HepG2 (cell line): ENCODE measurements around the gene THRAP3. TPM values are rescaled to one million over a fixed set of nuclear protein-coding genes. Genes with fewer than 3 reads are reported as not detected.

Experiments
- ATAC-seq: fragments of 200-7000 bp; cut with Tn5 transposase; 3 replicates; pipeline ENCODE4 v1.9.1; 2020; ENCODE audit warnings: mild to moderate bottlenecking, moderate library complexity
- BruUV-seq: library from RNA; stranded (reverse); fragments of 400-500 nt; replicated peaks from 2 replicates; lab custom pipeline; 2021; lab: Mats Ljungman, UMichigan
- CTCF ChIA-PET: fragments of 300-600 bp; formaldehyde crosslinking; extraction: SDS; loops from one replicate; lab custom pipeline; 2021; ENCODE audit warnings: low total read pairs, inconsistent platforms, low intra/inter-chr PET ratio; lab: Yijun Ruan, JAX
- POLR2A ChIA-PET: fragments of 350-600 bp; sonication (Branson Sonifier 250); formaldehyde crosslinking; loops from one replicate; lab custom pipeline; 2020; ENCODE audit warnings: antibody characterized with exemption, inconsistent platforms; lab: Yijun Ruan, JAX
- DNase-seq: peaks from one replicate; pipeline ENCODE4 v3.0.0-alpha.2; 2015; ENCODE audit warnings: low spot score
- FAIRE-seq: peaks from 3 replicates; lab custom pipeline; 2011; peaks lifted over from hg19 to GRCh38; lab: Jason Lieb, UNC
- H2AFZ ChIP-seq: one replicate; pipeline ENCODE4 v1.6.1; 2011; ENCODE audit warnings: low read length, inconsistent platforms
- H3K27ac ChIP-seq: fragments of 300-600 bp; 3 replicates; pipeline ENCODE4 v1.8.0; 2011; ENCODE audit warnings: mixed run types, mild to moderate bottlenecking, mixed read lengths, low read length, inconsistent platforms; ENCODE audit not compliant: insufficient read depth; ENCODE audit errors: extremely low read length
- H3K27me3 ChIP-seq, 2 experiments: fragments of 200-600 bp in 1 of 2; 2 replicates in 1 of 2; 3 replicates in 1 of 2; pipeline versions ENCODE4 v1.6.0 to v1.8.0; 2011; ENCODE audit warnings: low read length in 2 of 2, mild to moderate bottlenecking in 2 of 2, moderate library complexity in 2 of 2, inconsistent platforms in 1 of 2; ENCODE audit not compliant: insufficient read depth in 2 of 2, control insufficient read depth in 1 of 2
- H3K36me3 ChIP-seq, 2 experiments: fragments of 200-600 bp in 1 of 2; replicated peaks in 1 of 2; 2 replicates in 1 of 2; 3 replicates in 1 of 2; pipeline versions ENCODE4 v1.5.1 to v1.8.0; 2011; ENCODE audit warnings: low read length in 2 of 2, inconsistent platforms in 1 of 2; ENCODE audit not compliant: insufficient read depth in 2 of 2, control insufficient read depth in 1 of 2
- H3K4me1 ChIP-seq: 2 replicates; pipeline ENCODE4 v1.5.1; 2012; ENCODE audit warnings: low read length, inconsistent platforms; ENCODE audit not compliant: insufficient read depth
- H3K4me2 ChIP-seq: 2 replicates; pipeline ENCODE4 v1.6.0; 2011; ENCODE audit warnings: low read depth, low read length, inconsistent platforms
- H3K4me3 ChIP-seq, 3 experiments: fragments of 200-600 bp in 1 of 3; sonication (generic), shearing (Covaris generic) in 1 of 3; replicated peaks in 1 of 3; 2 replicates each; pipeline ENCODE4 v1.5.1; 2011 to 2016; ENCODE audit warnings: low read length in 3 of 3, inconsistent platforms in 2 of 3, low read depth in 2 of 3, mild to moderate bottlenecking in 2 of 3, control low read depth in 1 of 3, mixed read lengths in 1 of 3; ENCODE audit not compliant: insufficient read depth in 1 of 3
- H3K79me2 ChIP-seq: one replicate; pipeline ENCODE4 v1.6.1; 2011; ENCODE audit warnings: low read length, inconsistent platforms; ENCODE audit not compliant: insufficient read depth
- H3K9ac ChIP-seq: 2 replicates; pipeline ENCODE4 v1.6.0; 2011; ENCODE audit warnings: mild to moderate bottlenecking, low read depth, low read length, inconsistent platforms; ENCODE audit not compliant: insufficient read depth
- H3K9me3 ChIP-seq: 2 replicates; pipeline ENCODE4 v1.5.1; 2012; ENCODE audit warnings: mild to moderate bottlenecking, low read length
- H4K20me1 ChIP-seq: 2 replicates; pipeline ENCODE4 v1.6.0; 2011; ENCODE audit warnings: inconsistent platforms, mild to moderate bottlenecking, low read length, moderate library complexity; ENCODE audit not compliant: insufficient read depth
- DDIT3 ChIP-seq: sonication (generic); formaldehyde crosslinking; IDR thresholded peaks from 2 replicates; pipeline ENCODE4 v1.4.0; 2020; ENCODE audit warnings: mild to moderate bottlenecking, missing genetic modification reagents
- ERF ChIP-seq: IDR thresholded peaks from 2 replicates; pipeline ENCODE4 v1.6.1; 2018; ENCODE audit warnings: missing biosample characterization, missing genetic modification reagents
- HNF4A ChIP-seq: sonication (generic); formaldehyde crosslinking; IDR thresholded peaks from 2 replicates; pipeline ENCODE4 v1.4.0; 2020; ENCODE audit warnings: missing genetic modification reagents
- HOXA9 ChIP-seq: sonication (generic); formaldehyde crosslinking; IDR thresholded peaks from 2 replicates; pipeline ENCODE4 v1.8.1; 2022; ENCODE audit warnings: missing genetic modification reagents, mild to moderate bottlenecking, moderate library complexity, borderline replicate concordance
- JUNB ChIP-seq: sonication (generic); formaldehyde crosslinking; IDR thresholded peaks from 2 replicates; pipeline ENCODE4 v1.8.0; 2022; ENCODE audit warnings: missing genetic modification reagents, mild to moderate bottlenecking, borderline replicate concordance
- KLF15 ChIP-seq: sonication (generic); formaldehyde crosslinking; IDR thresholded peaks from 2 replicates; pipeline ENCODE4 v1.8.1; 2023; ENCODE audit warnings: borderline replicate concordance, mild to moderate bottlenecking, inconsistent platforms, missing genetic modification reagents, mixed read lengths
- MAFG ChIP-seq: sonication (generic); formaldehyde crosslinking; IDR thresholded peaks from 2 replicates; pipeline ENCODE4 v1.5.1; 2020; ENCODE audit warnings: mild to moderate bottlenecking, missing genetic modification reagents
- PAWR ChIP-seq: sonication (generic); formaldehyde crosslinking; IDR thresholded peaks from 2 replicates; pipeline ENCODE4 v1.4.0; 2020; ENCODE audit warnings: missing genetic modification reagents, mild to moderate bottlenecking, borderline replicate concordance
- RAD21 ChIP-seq: fragments of 450-650 bp; formaldehyde crosslinking; IDR thresholded peaks from 2 replicates; pipeline ENCODE4 v1.5.0; 2020; ENCODE audit warnings: mild to moderate bottlenecking
- RBM39 ChIP-seq: fragments of 200-400 bp; formaldehyde crosslinking; IDR thresholded peaks from one replicate; pipeline ENCODE4 v1.6.1; 2018; ENCODE audit warnings: antibody characterized with exemption, mild to moderate bottlenecking, low read depth, low read length; ENCODE audit not compliant: poor library complexity, severe bottlenecking
- SMAD1 ChIP-seq: sonication (generic); formaldehyde crosslinking; IDR thresholded peaks from 2 replicates; pipeline ENCODE4 v1.4.0; 2020; ENCODE audit warnings: missing genetic modification reagents, low read depth, mild to moderate bottlenecking, borderline replicate concordance
- SP140L ChIP-seq: sonication (generic); formaldehyde crosslinking; IDR thresholded peaks from 2 replicates; pipeline ENCODE4 v1.4.0; 2020; ENCODE audit warnings: missing genetic modification reagents, borderline replicate concordance
- TCF7L2 ChIP-seq: IDR thresholded peaks from 2 replicates; pipeline ENCODE4 v1.6.1; 2011; ENCODE audit warnings: mild to moderate bottlenecking, low read depth, low read length, moderate library complexity
- THAP7 ChIP-seq: sonication (generic); formaldehyde crosslinking; IDR thresholded peaks from 2 replicates; pipeline ENCODE4 v1.8.1; 2023; ENCODE audit warnings: mild to moderate bottlenecking, missing genetic modification reagents
- ZFP82 ChIP-seq: sonication (generic); formaldehyde crosslinking; IDR thresholded peaks from 2 replicates; pipeline ENCODE4 v1.5.1; 2020; ENCODE audit warnings: mild to moderate bottlenecking, missing genetic modification reagents, borderline replicate concordance
- ZFX ChIP-seq: sonication (generic); formaldehyde crosslinking; IDR thresholded peaks from 2 replicates; pipeline ENCODE4 v1.4.0; 2020; ENCODE audit warnings: mild to moderate bottlenecking, low read depth, missing genetic modification reagents, moderate library complexity
- ZGPAT ChIP-seq: IDR thresholded peaks from 2 replicates; pipeline ENCODE4 v1.6.1; 2016; ENCODE audit warnings: mild to moderate bottlenecking
- ZNF17 ChIP-seq: sonication (generic); formaldehyde crosslinking; IDR thresholded peaks from 2 replicates; pipeline ENCODE4 v1.5.0; 2020; ENCODE audit warnings: mild to moderate bottlenecking, missing genetic modification reagents
- ZNF230 ChIP-seq: sonication (generic); formaldehyde crosslinking; IDR thresholded peaks from 2 replicates; pipeline ENCODE4 v1.4.0; 2020; ENCODE audit warnings: mild to moderate bottlenecking, missing genetic modification reagents
- ZNF382 ChIP-seq: sonication (generic); formaldehyde crosslinking; IDR thresholded peaks from 2 replicates; pipeline ENCODE4 v1.5.0; 2020; ENCODE audit warnings: missing genetic modification reagents, mild to moderate bottlenecking, borderline replicate concordance
- ZNF619 ChIP-seq: sonication (generic); formaldehyde crosslinking; IDR thresholded peaks from 2 replicates; pipeline ENCODE4 v1.4.0; 2020; ENCODE audit warnings: mild to moderate bottlenecking, missing genetic modification reagents
- ZNF780A ChIP-seq: sonication (generic); formaldehyde crosslinking; IDR thresholded peaks from 2 replicates; pipeline ENCODE4 v1.8.0; 2022; ENCODE audit warnings: mild to moderate bottlenecking, missing genetic modification reagents, moderate library complexity
- WGBS: methylation state at CpG from one replicate; pipeline ENCODE4 v1.1.6; 2017; ENCODE audit warnings: low lambda C conversion rate; 5-methylcytosine and 5-hydroxymethylcytosine counted together
- in situ Hi-C: cut with HindIII; loops from 2 replicates; pipeline ENCODE4 v1.10.0; 2017; ENCODE audit warnings: low pct_unique_long_range_greater_than_20kb; ENCODE audit not compliant: extremely low pct_ligation_motif_present
- intact Hi-C: fragments of 100-400 bp; cut with micrococcal nuclease; formaldehyde crosslinking; loops from one replicate; pipeline ENCODE4 v1.10.0; 2022; ENCODE audit not compliant: unreplicated experiment
- polyA plus RNA-seq, 8 experiments: library from polyadenylated mRNA; depleted of rRNA in 3 of 8; stranded (reverse) in 7 of 8; unstranded in 1 of 8; fragments of >200 nt; fragmentation: Illumina TruSeq in 4 of 8; extraction: Trizol in 4 of 8; gene quantifications; 2 replicates each; pipeline versions ENCODE4 v1.2.1 to v1.2.3, GENCODE V29; 2011 to 2016; ENCODE audit warnings: low read depth in 4 of 8, missing spikeins in 1 of 8, mixed read lengths in 1 of 8; ENCODE audit not compliant: insufficient read depth in 1 of 8
- total RNA-seq, 5 experiments: library from RNA; depleted of rRNA; stranded (reverse); fragments of >200 nt; fragmentation: Illumina TruSeq; extraction: Trizol; gene quantifications; 2 replicates each; pipeline ENCODE4 v1.2.3, GENCODE V29; 2016; ENCODE audit warnings: low read depth in 1 of 5

THRAP3 gene
- total and polyA plus RNA-seq, 2 of the 13 experiments (the other 11 are each of a cell fraction or from before 2014, with no cell fraction given) = 45.0 to 92.6 TPM

- no peaks in the 10 kb centered on the region for H3K27me3 ChIP-seq
- ChIA-PET POLR2A (interaction anchor here (0.6 to 3.6 kb wide), 15 partner anchors 9 to 191 kb away, joined by 3 to 58 read pairs (median 5); partner anchors contain the start of genes EVA1B, THRAP3 and TRAPPC3), CTCF (no interaction called here)
- peaks cover 8% of the 10 kb centered on the region for H3K79me2 ChIP-seq
- FAIRE-seq (no peak), DNase-seq (peak; percentile 67), ATAC-seq (peak; percentile 88)
- intact Hi-C loops (loop anchor here (2.0 kb wide), 1 partner anchor 18 kb away; no protein-coding TSS in a partner anchor), in situ Hi-C loops (no loop called here)
- peak within 1 kb of the TSS; percentile 88 for H3K27ac ChIP-seq
- H3K9me3 ChIP-seq = no peaks in the 10 kb centered on the region
- H3K36me3 ChIP-seq = peaks cover 18 to 38% of the 10 kb centered on the region in 2 experiments; a peak in 4 of 5 replicates
- BruUV-seq = no TSS peak
- H2AFZ ChIP-seq = no peak within 1 kb of the TSS
- H3K4me2 ChIP-seq = peak within 1 kb of the TSS; percentile 96
- H3K4me3 ChIP-seq = peak within 1 kb of the TSS; percentile 82 to 88 (median 85)
- peak within 1 kb of the TSS; percentile 81 for H3K9ac ChIP-seq
- WGBS = no CpG with 5 or more reads among the region's 65 CpGs
- H3K4me1 ChIP-seq = peaks cover 29% of the 10 kb centered on the region
- no peaks in the 10 kb centered on the region for H4K20me1 ChIP-seq
- TF ChIP-seq TCF7L2 (no peak), ZNF17 (CRISPR knock-in tag) (0 out of 2 replicates have a peak, but pooled peaks have one; percentile 67), ZGPAT (CRISPR knock-in tag) (peak; percentile 57; the same call in 1 of the 2 replicates), HOXA9 (no peak), JUNB (CRISPR knock-in tag) (no peak), ZNF780A (CRISPR knock-in tag) (no peak), RBM39 (no peak), ZNF382 (CRISPR knock-in tag) (no peak), ZNF619 (CRISPR knock-in tag) (no peak), PAWR (CRISPR knock-in tag) (0 out of 2 replicates have a peak, but pooled peaks have one; percentile 12), SP140L (CRISPR knock-in tag) (no peak), ZFP82 (CRISPR knock-in tag) (no peak), DDIT3 (no peak), ERF (CRISPR knock-in tag) (peak; percentile 28; the same call in 1 of the 2 replicates), SMAD1 (CRISPR knock-in tag) (0 out of 2 replicates have a peak, but pooled peaks have one; percentile 32), MAFG (CRISPR knock-in tag) (0 out of 2 replicates have a peak, but pooled peaks have one; percentile 17), THAP7 (CRISPR knock-in tag) (0 out of 2 replicates have a peak, but pooled peaks have one; percentile 14), ZNF230 (CRISPR knock-in tag) (0 out of 2 replicates have a peak, but pooled peaks have one; percentile 43), ZFX (CRISPR knock-in tag) (peak; percentile 85), KLF15 (CRISPR knock-in tag) (no peak), HNF4A (0 out of 2 replicates have a peak, but pooled peaks have one; percentile 5), RAD21 (no peak; the same call in 1 of the 2 replicates)
Observed at GRCh38 chr1:36306210-36306901, 82.1 kb downstream of the THRAP3 start, which contains the start of gene SH3D21. SH3D21 (plus strand) TSS chr1:36306368; CDS start chr1:36306421, 53 bp downstream.
